Mucosa of descending colon (tissue), 3 donors: ENCODE data around the gene AQP4. TPM values are rescaled to one million over a fixed set of nuclear protein-coding genes. Genes with fewer than 3 reads are reported as not detected.
A peak's percentile ranks its signal among the peaks of the same experiment; 100 is the strongest.

Experiments
- ATAC-seq: fragments of 200-7000 bp; cut with Tn5 transposase; one replicate; pipeline ENCODE4 v1.9.1; 2020; ENCODE audit warnings: mild to moderate bottlenecking, moderate library complexity
- DNase-seq, 3 donors: peaks; one replicate each; pipeline ENCODE4 v3.0.0-alpha.2; 2020
- H3K36me3 ChIP-seq: fragments of 200-600 bp; one replicate; pipeline ENCODE4 v1.8.0; 2021; ENCODE audit warnings: low read depth, mild to moderate bottlenecking
- H3K4me1 ChIP-seq: fragments of 200-600 bp; one replicate; pipeline ENCODE4 v1.8.0; 2021; ENCODE audit warnings: low read depth, mild to moderate bottlenecking
- H3K4me3 ChIP-seq: fragments of 200-600 bp; one replicate; pipeline ENCODE4 v1.8.0; 2021; ENCODE audit warnings: mild to moderate bottlenecking
- H3K9me3 ChIP-seq: fragments of 200-600 bp; one replicate; pipeline ENCODE4 v1.8.0; 2021; ENCODE audit warnings: mild to moderate bottlenecking
- CTCF ChIP-seq: fragments of 200-600 bp; IDR thresholded peaks from one replicate; pipeline ENCODE4 v1.8.0; 2022; ENCODE audit warnings: antibody characterized with exemption, mild to moderate bottlenecking
- intact Hi-C, 2 donors: fragments of 100-400 bp; cut with DNase I in 1 of 2; cut with micrococcal nuclease in 1 of 2; formaldehyde crosslinking; loops; one replicate each; pipeline versions ENCODE4 v1.11.0 to v1.11.1; 2022; cut with DNase I, micrococcal nuclease
- total RNA-seq, 3 donors: library from RNA; stranded (reverse); fragmentation: NEBNext Ultra II Directional in 2 of 3; extraction: Animal tissue kit (Norgen Biotek cat#: 25700) in 2 of 3; gene quantifications; one replicate each; pipeline versions ENCODE4 v1.2.1 to v1.2.4, GENCODE V29; 2021 to 2023
- donor health status: DM: no; HTN: no; CAD: no; lungs with moderate emphysema.
- donor health status: DM: no; HTN: no; CAD: no.
- donor health status: DM: no; HTN: yes; CAD: no.

The AQP4 gene
- total RNA-seq, 3 donors from 2014 or later: 0.10 to 0.63 TPM; not detected in 1

GRCh38 chr18:26804519-26804918, 61.0 kb downstream of the AQP4 start:
- intact Hi-C loops: no loop called here
- no peak for TF ChIP-seq CTCF
- Histone ChIP-seq H3K36me3 (no peaks in the 10 kb centered on the region), H3K4me1 (no peaks in the 10 kb centered on the region), H3K9me3 (no peaks in the 10 kb centered on the region), H3K4me3 (no peak overlapping the region)
- no peak for ATAC-seq
- peak in 1 of 3 donors; percentile 20 for DNase-seq

GRCh38 chr18:26803643-26804042, 61.9 kb downstream of the AQP4 start:
- intact Hi-C loops: no loop called here
- Histone ChIP-seq H3K9me3 (no peaks in the 10 kb centered on the region), H3K36me3 (no peaks in the 10 kb centered on the region), H3K4me1 (no peaks in the 10 kb centered on the region), H3K4me3 (no peak overlapping the region)
- ATAC-seq: no peak
- no peak for DNase-seq
- TF ChIP-seq CTCF: no peak

GRCh38 chr18:26802330-26803200, 62.9 kb downstream of the AQP4 start:
- Histone ChIP-seq H3K9me3 (no peaks in the 10 kb centered on the region), H3K4me3 (no peak overlapping the region), H3K4me1 (no peaks in the 10 kb centered on the region), H3K36me3 (no peaks in the 10 kb centered on the region)
- no peak for TF ChIP-seq CTCF
- no peak for DNase-seq
- intact Hi-C loops: no loop called here
- no peak for ATAC-seq
